ENCODE data around the gene UBL7.
"Not testable (repeated sequence)": the region's sequence is repeated elsewhere in the genome, so short reads cannot be mapped to it uniquely, and the experiment has no call there.

The UBL7 gene

DNA sequence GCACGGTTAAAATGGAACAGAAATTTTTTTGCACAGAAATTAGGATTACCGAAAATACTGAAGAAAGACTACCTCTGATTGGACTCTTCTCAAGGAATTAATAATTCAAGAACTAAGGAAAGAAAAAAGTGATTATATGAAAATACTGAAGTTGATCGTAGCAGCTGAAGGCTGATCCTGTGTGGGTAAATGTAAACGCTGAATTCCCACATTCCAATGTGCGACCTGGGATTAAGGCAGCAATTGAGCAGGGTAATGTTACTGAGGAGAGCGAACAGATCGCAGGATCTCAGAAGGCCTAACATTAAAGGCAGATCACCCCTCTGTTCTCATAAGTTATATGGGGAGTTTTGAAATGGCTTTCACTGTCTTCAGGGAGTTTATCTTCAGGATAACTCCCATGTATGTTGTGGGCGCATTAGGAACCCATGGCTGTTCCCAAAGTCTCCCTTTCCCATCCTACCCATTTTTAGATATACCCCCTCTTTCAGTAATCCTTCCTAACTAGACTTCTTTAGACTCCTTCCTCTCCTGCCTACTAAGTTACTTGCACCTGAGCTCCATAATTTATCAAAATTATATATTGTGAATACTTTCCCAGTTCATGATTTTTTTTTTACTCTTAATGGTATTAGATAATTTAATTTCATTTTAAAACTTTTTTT, 1.0 kb upstream of the UBL7 start:
- no peak for DNase-seq

DNA sequence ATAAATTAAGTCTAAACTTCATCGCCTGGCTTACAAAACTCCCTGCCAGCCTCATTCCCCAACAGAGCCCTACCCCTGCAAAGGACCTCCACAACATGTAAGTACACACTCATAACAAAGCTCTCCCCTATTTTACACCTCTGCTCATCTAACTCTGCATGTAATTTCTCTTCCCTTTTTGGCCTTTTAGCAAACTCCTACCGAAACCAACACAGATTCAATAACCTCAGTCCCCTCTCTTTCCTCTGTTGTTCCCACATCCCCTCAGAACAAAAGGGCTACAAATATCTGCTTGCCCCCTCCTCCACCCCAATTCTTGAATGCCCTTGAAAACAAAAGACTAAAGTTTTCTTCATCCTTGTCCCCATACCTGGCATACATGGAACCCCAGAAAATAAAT, 662 bp downstream of the UBL7 start:
- DNase-seq = no peak

DNA sequence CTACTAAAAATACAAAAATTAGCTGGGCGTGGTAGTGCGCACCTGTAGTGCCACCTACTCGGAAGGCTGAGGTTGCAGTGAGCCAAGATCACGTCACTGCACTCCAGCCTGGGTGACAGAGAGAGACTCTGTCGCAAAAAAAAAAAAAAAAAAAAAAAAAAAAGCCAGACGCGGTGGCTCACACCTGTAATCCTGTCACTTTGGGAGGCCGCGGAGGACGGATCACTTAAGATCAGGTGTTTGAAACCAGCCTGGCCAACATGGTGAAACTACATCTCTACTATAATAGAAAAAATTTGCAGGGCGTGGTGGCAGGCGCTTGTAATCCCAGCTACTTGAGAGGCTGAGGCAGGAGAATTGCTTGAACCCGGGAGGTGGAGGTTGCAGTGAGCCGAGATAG, 1.2 kb downstream of the UBL7 start:
- not testable (repeated sequence) for DNase-seq

DNA sequence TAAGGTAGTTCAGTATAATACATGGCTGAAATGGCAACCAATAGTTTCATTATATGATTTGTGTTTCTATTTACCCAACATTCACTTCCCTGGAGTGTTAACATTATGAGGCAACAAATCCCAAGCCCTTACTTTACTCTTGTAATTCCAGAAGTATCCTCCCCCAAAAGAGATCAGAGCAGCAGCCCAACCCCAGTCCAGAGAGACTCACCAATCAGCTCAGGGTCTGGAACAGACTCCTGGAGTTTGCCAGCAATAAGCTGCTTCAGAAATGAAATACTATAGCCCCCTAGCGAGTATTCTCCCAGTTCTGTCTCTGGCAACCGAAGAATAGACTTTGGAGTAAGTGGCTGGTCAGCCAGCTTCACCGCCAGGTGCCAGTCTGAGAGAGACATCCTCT, 2.5 kb downstream of the UBL7 start:
- no peak for DNase-seq

DNA sequence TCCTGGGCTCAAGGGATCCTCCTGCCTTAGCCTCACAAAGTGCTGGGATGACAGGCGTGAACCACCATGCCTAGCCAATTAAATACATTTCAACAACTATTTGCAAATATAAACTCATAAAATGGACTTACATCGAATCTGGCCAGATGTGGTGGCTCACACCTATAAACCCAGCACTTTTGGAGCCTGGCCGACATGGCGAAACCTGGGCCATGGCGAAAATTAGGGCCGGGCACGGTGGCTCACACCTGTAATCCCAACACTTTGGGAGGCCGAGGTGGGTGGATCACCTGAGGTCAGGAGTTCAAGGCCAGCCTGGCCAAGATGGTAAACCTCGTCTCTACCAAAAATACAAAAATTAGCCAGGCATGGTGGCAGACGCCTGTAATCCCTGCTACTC, 3.9 kb downstream of the UBL7 start:
- DNase-seq = not testable (repeated sequence)

DNA sequence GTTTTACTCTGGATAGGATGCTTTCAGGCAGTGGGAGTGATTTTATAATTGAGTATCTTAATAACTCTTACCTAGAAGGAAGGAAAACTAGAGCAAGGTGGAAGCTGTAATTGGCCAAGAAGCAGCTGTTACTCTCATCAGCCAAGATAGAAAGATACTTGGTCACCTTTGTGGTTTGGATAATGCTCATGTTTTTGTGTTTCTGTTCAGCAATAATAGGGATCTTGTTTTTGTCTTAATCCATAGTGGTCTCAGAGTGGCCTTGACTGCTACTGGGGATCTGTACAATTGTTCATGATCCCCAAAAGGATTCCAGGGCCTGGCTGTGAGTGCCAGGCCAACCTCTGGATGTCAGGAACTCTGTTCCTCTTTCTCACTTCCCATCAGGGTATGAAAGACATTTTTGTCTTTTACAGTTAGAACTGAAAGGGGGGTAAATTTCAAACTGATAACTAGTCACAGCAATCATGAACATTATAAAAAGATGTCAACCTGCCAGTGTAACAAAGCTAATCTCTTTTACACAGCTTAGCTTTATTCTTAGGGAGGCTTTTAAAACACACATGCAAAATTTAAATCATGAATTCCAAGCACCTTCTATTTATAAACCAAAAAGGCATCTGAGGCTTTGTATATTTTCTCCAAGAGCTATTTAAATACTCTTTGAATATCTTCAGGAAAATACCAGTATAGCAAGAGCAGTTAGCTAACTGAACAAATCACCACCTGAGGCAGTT, 6.0 kb downstream of the UBL7 start:
- no peak for DNase-seq

DNA sequence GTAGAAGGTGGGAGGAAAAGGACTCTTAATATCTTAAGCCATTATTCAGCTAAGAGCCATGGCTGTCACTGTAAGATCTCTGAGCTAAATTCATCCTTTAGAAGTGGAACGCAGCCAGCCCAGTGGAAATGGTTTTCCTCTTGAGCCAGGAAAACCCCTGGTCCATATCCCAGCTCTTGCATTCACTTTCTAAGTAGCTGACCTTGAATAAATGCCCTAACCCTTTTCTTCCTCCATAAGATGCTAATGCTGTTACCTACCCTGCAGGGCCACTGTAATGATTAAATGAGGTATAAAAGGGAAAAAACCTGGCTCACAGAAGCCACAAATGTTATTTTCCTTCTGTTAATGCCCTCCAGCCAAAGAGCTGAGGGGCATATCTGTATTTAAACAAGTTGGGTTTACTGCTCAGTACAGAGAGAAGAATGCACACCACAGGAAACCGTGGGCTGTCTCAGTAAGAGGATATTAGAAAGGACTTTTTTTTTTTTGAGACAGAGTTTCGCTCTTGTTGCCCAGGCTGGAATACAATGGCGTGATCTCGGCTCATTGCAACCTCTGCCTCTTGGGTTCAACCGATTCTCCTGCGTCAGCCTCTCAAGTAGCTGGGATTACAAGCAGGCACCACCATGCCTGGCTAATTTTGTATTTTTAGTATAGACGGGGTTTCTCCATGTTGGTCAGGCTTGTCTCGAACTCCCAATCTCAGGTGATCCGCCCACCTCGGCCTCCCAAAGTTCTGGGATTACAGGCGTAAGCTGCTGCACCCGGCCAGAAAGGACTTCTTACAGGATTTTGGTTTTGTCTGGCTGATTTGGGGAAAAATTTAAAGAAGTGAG, 6.8 kb downstream of the UBL7 start:
- no peak for DNase-seq

DNA sequence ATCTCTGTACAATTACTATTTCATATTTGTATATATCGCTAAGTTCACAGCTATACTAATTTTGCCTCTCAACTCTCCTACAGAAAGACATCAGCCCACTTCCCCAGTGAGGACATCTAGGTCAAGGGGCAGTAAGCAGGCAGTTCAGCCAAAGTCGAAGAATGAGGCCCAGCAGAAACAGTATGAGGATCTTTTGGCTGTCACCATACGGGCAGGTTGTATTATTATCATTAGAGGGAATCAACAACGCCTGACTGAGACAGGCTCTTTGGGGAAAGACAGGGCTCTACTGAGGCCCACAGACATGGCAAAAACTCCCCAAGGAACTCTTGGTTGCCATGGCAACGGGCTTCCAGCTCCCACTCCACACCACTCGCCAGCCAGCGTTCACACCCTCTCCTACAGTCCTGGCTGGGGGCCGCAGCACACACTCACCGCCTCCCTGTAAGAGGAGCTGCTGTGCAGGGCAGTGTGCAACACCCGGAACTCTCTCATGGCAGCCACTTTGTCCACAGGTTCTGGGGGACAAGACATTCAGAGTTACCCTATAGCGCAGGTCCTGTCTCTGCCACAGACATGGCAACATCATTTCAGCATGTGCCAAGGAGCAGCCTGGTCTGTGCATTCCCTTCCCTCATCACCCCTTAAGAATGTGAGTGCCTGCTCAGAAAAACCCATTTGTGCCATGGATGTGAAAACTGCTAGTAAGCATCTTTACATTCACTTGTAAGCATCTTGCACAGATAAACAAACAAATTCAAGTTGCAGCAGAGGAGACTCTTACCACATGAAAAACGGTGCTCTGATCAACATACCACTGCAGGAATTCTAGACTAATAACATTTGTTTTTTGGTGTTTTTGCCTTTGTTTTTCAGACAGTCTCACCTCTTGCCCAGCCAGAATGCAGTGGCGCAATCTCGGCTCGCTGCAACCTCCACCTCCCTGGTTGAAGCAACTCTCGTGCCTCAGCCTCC, 8.8 kb downstream of the UBL7 start:
- DNase-seq = no peak

DNA sequence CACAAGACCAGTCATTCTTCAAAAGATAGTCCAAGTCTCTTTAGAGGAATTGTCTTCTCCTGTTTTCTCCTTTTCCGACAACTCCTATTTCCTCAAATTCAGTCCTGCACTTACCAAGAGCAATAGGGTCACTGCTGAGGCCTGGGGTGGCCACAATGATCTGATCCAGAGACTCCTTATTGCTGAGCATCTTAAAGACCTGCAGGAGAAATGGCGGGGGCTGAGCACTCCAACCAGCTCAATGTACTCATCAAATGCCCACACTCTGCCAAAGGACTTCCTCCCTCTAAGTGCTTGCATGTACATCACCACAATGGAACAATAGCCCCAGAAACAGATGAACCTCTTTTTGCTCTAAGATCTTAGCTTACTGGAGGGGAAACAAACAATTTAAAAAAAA, 9.6 kb downstream of the UBL7 start:
- DNase-seq = no peak

DNA sequence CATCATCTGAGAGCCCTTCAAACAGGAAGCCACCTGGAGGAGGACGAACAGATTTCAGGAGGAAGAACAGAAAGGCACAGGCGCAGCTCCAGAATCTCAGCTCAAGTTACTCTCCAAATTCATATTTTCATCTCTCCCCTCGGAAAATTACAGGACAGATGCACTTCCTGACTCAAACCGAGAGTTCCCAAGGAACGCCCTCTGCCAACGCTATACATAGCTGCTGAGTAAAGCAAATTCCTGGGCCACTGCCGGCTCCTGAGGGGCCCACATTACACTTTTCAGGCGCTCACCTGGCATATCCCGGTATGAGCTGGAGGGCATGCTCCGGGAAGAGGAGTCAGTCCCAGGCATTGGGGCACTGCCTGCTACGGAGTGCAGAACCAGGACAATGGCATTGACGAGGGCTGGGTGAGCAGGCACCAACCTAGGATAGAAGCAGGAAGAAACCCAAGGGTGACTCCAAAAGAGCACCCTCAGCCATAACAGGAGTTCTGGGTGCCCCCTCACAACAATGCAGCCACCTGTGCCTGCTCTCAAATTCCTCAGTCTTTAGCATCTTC, 11.2 kb downstream of the UBL7 start:
- no peak for DNase-seq

DNA sequence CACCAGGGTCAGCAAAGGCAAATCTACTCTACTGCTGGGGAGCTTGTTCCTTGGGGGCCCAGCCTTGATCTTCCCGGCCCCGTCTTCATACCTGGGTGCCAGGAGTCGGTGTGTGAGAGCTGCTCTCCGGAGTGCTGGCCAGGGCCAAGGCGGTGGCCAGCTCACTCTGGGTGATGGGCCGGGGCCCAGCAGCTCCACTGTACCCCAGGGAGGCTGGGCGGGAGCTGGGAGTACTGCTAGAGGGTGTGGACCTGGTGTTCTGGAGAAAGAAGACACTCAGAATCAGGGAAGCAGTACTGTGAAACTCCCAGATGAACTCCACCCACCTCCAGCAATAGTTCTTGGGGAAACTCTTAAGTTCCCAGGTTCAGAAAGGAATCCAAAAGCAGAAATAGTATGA, 11.9 kb downstream of the UBL7 start:
- DNase-seq = no peak

DNA sequence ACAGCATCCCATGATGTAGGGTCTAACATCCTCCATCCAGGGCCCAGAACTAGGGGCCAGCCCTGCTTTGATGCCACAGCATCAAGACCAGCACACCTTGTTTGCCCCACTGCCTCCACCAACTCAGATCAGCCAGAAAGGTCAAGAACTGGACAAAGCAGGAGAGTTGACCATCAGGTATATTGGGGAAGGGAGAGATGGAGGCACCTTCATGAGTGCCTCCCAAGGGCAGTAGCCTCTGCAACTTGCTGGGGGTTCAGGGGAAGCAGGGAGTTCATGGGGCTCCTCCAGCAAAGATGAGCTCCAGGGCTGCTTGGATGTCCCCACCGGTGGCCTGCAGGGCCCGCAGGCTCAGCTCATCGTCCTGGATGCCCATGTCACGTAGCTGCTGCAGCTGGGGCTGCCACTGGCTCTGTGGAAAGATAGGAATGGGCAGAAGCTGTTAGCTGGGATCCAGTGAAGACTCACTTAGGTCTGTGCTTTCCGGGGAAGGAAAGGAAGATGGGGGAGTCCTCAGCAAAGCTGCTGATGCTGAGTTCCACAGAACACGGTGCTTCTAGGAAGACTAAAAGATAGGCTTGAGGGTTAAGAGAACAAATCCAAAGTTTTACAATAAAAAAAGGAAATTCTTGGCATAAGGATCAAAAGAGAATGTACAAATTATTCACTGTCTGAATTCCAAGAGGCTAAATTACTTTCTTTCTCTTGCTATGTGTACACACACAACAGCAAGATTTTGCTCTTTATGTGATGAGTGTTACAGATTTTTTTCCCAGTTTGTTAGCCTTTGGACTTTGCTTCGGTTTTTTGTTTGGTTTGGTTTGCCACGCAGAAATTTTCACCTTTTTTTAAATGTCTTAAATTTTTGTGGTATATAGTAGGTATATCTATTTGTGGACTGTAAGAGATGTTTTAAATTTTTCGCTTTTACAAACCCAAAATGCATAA, 14.9 kb downstream of the UBL7 start:
- DNase-seq = no peak

DNA sequence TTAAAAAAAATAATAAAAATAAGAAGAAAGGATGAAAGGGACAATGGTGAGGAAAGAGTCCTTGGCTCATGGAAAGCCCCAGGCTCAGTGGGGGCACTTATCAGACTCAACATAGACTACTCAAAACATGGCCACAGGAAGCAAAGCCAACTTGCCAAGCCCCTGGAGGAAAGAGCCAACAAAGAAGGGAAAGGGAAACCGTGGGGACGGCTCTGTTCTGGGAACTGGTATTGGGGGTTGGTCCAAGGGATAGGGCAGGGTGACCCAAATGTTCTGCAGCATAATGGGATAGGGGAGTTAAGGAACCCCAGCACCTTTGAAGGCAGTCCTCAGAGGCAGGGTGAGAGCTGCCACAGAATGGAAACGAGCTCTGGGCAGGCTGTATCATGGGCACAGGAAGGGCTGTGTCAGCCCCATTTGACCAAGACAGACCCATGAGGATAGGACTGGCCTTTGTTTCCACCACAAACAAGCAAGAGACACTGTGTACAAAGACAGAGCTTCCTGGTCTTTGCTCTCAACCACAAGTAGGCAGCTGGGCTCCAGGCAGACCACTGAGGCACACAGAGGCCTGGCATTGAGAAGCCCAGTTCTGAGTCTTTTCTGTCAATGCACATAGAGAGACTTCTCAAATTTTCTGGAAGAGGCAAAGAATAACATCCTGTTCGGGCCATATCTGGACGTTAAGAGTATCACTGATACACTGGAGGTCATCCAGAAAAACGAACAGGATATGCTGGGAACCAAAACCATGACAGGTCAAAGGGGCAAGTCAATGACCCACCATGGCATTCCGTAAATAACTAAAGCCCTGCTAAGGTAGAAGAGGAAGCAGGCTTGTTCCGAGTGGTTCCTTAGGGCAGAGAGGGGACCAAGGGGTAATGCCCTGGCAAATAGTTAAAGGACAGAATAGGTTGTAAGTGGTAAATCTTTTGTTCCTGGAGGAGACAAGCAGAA, 16.6 kb downstream of the UBL7 start:
- DNase-seq = no peak

DNA sequence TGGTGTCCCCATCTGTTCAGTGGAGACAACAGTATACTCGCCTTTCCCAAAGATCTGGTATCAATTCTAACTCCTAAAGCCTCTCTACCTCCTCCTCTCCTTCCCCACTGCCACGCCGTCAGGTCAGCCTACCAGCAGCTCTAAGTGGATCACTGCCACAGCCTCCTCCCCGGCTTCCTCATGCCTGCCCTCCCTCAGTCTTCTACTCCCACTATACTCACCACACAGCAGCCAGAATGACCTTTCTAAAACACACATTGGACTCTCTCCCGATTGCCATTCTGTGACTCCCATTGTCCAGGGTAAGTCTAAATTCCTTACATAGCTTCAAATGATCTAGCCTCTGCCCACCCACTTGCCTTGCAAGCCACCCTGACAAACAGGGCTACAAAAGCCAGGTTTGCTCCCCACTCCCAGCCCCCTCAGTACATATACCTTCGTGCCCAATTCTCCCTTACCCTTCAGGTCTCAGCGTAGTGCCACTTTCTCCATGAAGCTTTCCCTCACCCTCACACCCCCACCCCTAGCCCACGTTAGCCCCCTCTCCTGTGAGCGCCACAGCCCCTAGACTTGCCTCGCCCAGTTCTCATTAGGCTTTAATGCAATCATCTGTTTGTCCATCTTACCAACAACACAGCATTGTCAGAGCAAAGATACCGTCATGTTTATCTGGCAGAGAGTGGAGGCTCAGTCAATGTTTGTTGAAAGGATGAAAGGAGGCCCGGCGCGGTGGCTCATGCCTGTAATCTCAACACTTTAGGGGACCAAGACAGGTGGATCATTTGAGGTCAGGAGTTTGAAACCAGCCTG, 17.7 kb downstream of the UBL7 start:
- no peak for DNase-seq

DNA sequence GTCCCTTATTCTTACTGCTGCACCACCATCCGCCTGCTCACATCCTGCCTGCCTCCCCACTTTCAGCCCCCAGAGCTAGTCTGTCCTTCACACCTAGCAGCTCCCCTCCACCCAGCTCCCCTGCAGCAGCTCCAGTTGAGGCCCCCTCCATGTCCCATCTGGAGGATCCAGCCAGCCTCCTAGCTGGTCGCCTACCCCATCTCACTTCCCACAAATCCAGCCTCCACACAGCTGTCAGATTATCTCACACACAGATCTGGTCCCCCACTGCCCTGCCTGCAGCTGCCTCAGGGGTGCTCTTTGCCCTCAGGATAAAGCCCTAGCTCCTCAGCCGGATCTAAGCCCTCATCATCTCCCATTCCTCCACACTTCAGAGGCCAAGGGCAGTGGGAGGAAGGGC, 18.4 kb downstream of the UBL7 start:
- no peak for DNase-seq

DNA sequence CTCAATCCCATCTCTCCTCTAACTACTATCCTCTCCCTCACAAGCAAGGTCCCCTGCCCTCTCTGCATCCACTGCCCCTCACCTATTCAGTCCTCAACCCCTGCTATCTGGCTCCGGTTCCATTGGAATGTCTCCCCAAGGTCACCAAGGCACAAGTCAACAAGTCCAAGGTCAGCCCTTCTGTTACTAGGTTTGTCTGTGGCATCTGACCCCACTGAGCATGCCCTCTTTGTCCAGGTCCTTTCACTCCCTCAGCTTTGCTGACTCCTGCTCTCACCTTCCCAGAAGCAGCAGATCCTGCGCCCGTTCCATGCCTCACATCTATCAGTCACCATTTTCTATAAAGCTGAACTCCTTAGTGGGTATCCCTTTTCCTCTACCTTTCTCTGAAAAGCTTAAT, 18.9 kb downstream of the UBL7 start:
- DNase-seq = no peak

DNA sequence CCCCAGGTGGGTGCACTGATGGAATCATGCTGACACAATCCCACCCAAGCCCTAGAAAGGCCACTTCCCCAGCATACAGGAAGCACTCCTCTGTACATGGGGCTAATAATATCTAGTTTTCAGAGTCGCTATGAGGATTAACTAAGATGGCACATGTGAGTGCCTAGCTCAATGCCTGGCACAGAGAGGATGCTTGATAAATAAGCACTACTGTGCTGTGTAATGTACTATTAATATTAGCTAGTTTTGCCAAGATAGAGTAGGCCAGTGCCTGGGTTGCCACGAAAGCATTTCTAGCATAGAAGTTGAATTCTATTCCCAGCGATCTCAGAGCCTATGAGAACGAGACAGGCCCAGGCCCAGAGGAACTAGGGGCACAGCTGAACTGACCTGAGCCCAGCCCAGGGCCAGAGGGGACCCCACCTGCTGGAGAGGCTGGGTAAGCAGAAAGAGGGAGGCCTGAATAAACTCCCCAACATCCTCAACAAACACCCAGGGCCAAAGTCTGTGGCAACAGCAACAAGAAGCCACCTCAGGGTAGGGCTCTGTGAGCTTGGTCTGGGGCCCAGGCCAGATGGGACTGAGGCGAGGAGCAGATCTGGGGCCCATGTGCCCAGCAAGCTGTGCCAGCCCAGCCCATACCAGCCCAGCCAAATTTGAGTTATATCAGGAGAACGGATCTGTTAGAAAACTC, 19.6 kb downstream of the UBL7 start:
- DNase-seq = no peak

DNA sequence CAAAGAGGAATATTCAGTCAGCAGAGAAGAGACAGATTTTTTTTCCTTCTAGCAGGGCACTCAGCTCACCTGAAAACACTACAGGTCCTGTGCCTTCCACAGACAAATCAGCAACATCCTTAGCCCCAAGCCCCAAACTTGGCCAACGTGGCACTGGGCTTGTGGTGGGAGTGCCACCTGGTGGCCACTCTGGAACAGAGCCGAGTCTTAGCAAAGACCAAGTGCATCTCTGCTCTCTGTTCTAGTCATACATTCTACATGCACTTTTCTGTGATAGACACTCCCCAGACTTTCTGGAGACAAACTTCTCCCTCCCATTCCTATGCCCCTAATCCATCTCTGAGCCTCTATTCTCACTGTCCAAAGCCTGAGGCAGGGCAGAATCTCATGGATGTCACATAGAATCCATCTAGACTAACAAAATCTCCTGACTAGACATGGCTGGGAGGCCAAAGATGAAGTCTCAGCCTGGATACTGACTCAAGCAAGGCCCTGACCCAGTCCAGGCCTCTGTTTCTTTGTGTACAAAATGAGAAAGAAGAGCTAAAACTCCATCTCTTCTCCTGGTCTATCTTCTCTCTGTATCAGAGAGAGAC, 22.1 kb downstream of the UBL7 start:
- DNase-seq = no peak

All from NCI-H1436 treated with DMSO at 0.1 percent for 48 hours (cell line).